C4-2B (cell line): ENCODE data around the gene TENM4.

Experiments used
- CTCF ChIP-seq: fragments of 450-650 bp; conservative IDR thresholded peaks from 2 replicates; pipeline ENCODE4 v1.5.1; 2017; ENCODE audit warnings: mild to moderate bottlenecking
- ZFX ChIP-seq: fragments of 450-650 bp; IDR thresholded peaks from 2 replicates; pipeline ENCODE4 v1.6.1; 2017

- no peak for TF ChIP-seq CTCF
- TF ChIP-seq ZFX = no peak
Observed at GRCh38 chr11:79431535-79431934, 9.3 kb downstream of the TENM4 start.
